ENCODE data around the gene LTA.

DNA sequence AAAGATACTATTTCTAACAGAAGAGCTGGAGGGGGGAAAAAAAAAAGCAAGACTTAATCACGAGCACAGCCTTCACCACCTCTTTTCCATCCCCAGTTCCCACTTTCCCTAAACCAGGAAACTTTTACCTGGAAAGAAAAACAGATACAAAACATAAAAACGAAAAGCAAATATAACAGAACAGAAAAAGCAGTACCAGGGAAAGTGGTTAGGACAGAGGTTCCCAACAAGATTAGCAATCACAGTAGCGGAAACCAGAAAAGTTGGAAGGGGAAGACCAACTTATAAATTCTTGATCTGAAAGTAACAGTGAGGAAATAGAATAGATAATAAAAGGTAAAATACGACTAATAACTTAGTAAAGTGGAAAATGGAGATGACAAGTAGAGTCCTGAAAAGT is 31.4 kb upstream of the LTA start:
- TF ChIP-seq EZH2phosphoT487 (IDR thresholded peaks at IDR 0.05; ENCODE audit: insufficient read depth, low read depth) (no peak), EZH2 (IDR thresholded peaks at IDR 0.05; ENCODE audit: insufficient read depth, poor library complexity, severe bottlenecking) (no peak)

Data from GM23248 (cell line).